Measurements from ENCODE around the gene TNS3. TPM values are rescaled to one million over a fixed set of nuclear protein-coding genes. Genes with fewer than 3 reads are reported as not detected.

The TNS3 gene
- total and polyA plus RNA-seq, 2 donors (not counting 1 experiment from before 2014, with no cell fraction given), result 11.4 to 77.5 TPM

GRCh38 chr7:47529826-47530555 is 51.9 kb downstream of the TNS3 start:
- Histone ChIP-seq H3K9ac (ENCODE audit: low read length) (no peak overlapping the region), H3K27ac (ENCODE audit: low read length in 2 of 2) (no peak overlapping the region), H3K4me2 (replicated peaks; ENCODE audit: low read depth, low read length, poor library complexity, severe bottlenecking) (no peak overlapping the region), H3K9me3 (ENCODE audit: control extremely low read depth in 1 of 3, control insufficient read depth in 2 of 3, insufficient read depth in 1 of 3, low read length in 2 of 3) (peaks cover 0 to 8% (median 0%) of the 10 kb centered on the region in 3 donors), H3K27me3 (replicated peaks in 1 of 4; ENCODE audit: control extremely low read depth in 1 of 4, control insufficient read depth in 3 of 4, insufficient read depth in 4 of 4, low read length in 3 of 4) (no peaks in the 10 kb centered on the region), H3K79me2 (ENCODE audit: control insufficient read depth, insufficient read depth, low read length) (no peaks in the 10 kb centered on the region), H3K4me1 (ENCODE audit: control insufficient read depth in 2 of 2, insufficient read depth in 2 of 2, low read length in 2 of 2) (no peaks in the 10 kb centered on the region), H3K4me3 (ENCODE audit: control extremely low read depth in 1 of 5, extremely low read depth in 1 of 5, insufficient read depth in 1 of 5, low read depth in 2 of 5, low read length in 4 of 5) (no peak overlapping the region), H2AFZ (ENCODE audit: insufficient read depth, low read depth, low read length, poor library complexity, severe bottlenecking) (no peak overlapping the region), H4K20me1 (ENCODE audit: control insufficient read depth, insufficient read depth, low read length, poor library complexity, severe bottlenecking) (peaks cover 6% of the 10 kb centered on the region), H3K36me3 (replicated peaks in 1 of 2; ENCODE audit: control extremely low read depth in 1 of 2, control insufficient read depth in 1 of 2, extremely low read depth in 1 of 2, insufficient read depth in 2 of 2, low read length in 1 of 2) (peaks cover 0 to 22% of the 10 kb centered on the region in 2 experiments)
- no peaks in the 10 kb centered on the region for H3K9me3 Mint-ChIP-seq (ENCODE audit: insufficient read depth)
- ChIA-PET POLR2A (no interaction called here), CTCF (no interaction called here)
- no peak for DNase-seq
- ATAC-seq (ENCODE audit: low read depth), result no peak
- H3K27me3 Mint-ChIP-seq, result no peaks in the 10 kb centered on the region
- no peak overlapping the region for H3K4me3 Mint-ChIP-seq
- H3K27ac Mint-ChIP-seq, result no peak overlapping the region
- 100% methylated on average over 2 of the region's 6 CpGs for WGBS (ENCODE audit: insufficient coverage)
- no peak for TF ChIP-seq EZH2 (IDR thresholded peaks at IDR 0.05; ENCODE audit: borderline replicate concordance, insufficient read depth, low read depth, low read length, poor library complexity, severe bottlenecking)
- no peak for TF ChIP-seq CTCF (IDR thresholded peaks at IDR 0.05)
- H3K4me1 Mint-ChIP-seq, result peaks cover 13% of the 10 kb centered on the region
- intact Hi-C loops (cut with micrococcal nuclease), result no loop called here

- no peak for TF ChIP-seq EZH2 (IDR thresholded peaks at IDR 0.05; ENCODE audit: borderline replicate concordance, insufficient read depth, low read depth, low read length, poor library complexity, severe bottlenecking)
- TF ChIP-seq CTCF (IDR thresholded peaks at IDR 0.05), result no peak
- Histone ChIP-seq H3K4me1 (ENCODE audit: control insufficient read depth in 2 of 2, insufficient read depth in 2 of 2, low read length in 2 of 2) (no peaks in the 10 kb centered on the region), H3K4me3 (ENCODE audit: control extremely low read depth in 1 of 5, extremely low read depth in 1 of 5, insufficient read depth in 1 of 5, low read depth in 2 of 5, low read length in 4 of 5) (no peak overlapping the region), H4K20me1 (ENCODE audit: control insufficient read depth, insufficient read depth, low read length, poor library complexity, severe bottlenecking) (peaks cover 6% of the 10 kb centered on the region), H3K79me2 (ENCODE audit: control insufficient read depth, insufficient read depth, low read length) (no peaks in the 10 kb centered on the region), H3K27ac (ENCODE audit: low read length in 2 of 2) (no peak overlapping the region), H3K36me3 (replicated peaks in 1 of 2; ENCODE audit: control extremely low read depth in 1 of 2, control insufficient read depth in 1 of 2, extremely low read depth in 1 of 2, insufficient read depth in 2 of 2, low read length in 1 of 2) (peaks cover 0 to 24% of the 10 kb centered on the region in 2 experiments), H3K9ac (ENCODE audit: low read length) (no peak overlapping the region), H2AFZ (ENCODE audit: insufficient read depth, low read depth, low read length, poor library complexity, severe bottlenecking) (no peak overlapping the region), H3K4me2 (replicated peaks; ENCODE audit: low read depth, low read length, poor library complexity, severe bottlenecking) (no peak overlapping the region), H3K27me3 (replicated peaks in 1 of 4; ENCODE audit: control extremely low read depth in 1 of 4, control insufficient read depth in 3 of 4, insufficient read depth in 4 of 4, low read length in 3 of 4) (no peaks in the 10 kb centered on the region), H3K9me3 (ENCODE audit: control extremely low read depth in 1 of 3, control insufficient read depth in 2 of 3, insufficient read depth in 1 of 3, low read length in 2 of 3) (peaks cover 0 to 9% (median 0%) of the 10 kb centered on the region in 3 donors)
- ATAC-seq (ENCODE audit: low read depth) (no peak), DNase-seq (no peak)
- ChIA-PET CTCF (no interaction called here), POLR2A (no interaction called here)
- no peaks in the 10 kb centered on the region for H3K27me3 Mint-ChIP-seq
- intact Hi-C loops (cut with micrococcal nuclease), result no loop called here
- no peak overlapping the region for H3K27ac Mint-ChIP-seq
- peaks cover 13% of the 10 kb centered on the region for H3K4me1 Mint-ChIP-seq
- H3K4me3 Mint-ChIP-seq, result no peak overlapping the region
- H3K9me3 Mint-ChIP-seq (ENCODE audit: insufficient read depth), result no peaks in the 10 kb centered on the region
- WGBS (ENCODE audit: insufficient coverage), result no CpG with 5 or more reads among the region's 1 CpG
Measured at GRCh38 chr7:47529405-47529804, 52.5 kb downstream of the TNS3 start.

All from B cell (primary cell).